ENCODE results near the gene ARHGEF1.

GRCh38 chr19:41902594-41902993 lies 19.6 kb downstream of the ARHGEF1 start:
- TF ChIP-seq CTCF (conservative IDR thresholded peaks at IDR 0.05 in 1 of 2, IDR thresholded peaks at IDR 0.05 in 1 of 2; ENCODE audit: low read depth in 1 of 2, low read length in 2 of 2) (no peak), EZH2 (IDR thresholded peaks at IDR 0.05; ENCODE audit: low read length, missing control alignments) (no peak)
